GM12874 (cell line): ENCODE measurements around the gene AWAT2.
A peak's percentile ranks its signal among the peaks of the same experiment; 100 is the strongest.

Source experiments
- CTCF ChIP-seq: IDR thresholded peaks from 2 replicates; pipeline ENCODE4 v1.5.1; 2011; ENCODE audit warnings: low read depth, mild to moderate bottlenecking, control low read depth, low read length, moderate library complexity; ENCODE audit not compliant: insufficient read depth

Gene AWAT2

DNA sequence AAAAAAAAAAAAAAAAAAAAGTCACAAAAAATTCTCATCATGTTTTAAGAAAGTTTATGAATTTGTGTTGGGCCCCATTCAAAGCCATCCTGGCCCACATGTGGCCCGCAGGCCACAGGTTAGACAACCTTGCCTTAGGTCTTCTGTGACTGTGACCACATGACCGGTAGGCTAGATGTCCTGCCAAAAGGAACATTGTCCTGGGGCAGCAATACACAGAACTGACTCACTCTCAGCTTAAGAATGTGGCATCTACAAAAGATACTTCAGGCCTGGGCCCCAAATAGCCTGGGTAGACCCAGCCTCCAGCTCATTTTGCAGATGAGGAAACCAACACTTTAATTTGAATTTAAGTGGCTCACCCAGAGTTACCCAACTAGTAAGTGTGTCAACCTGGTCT is 10.0 kb downstream of the AWAT2 start:
- no peak for TF ChIP-seq CTCF

DNA sequence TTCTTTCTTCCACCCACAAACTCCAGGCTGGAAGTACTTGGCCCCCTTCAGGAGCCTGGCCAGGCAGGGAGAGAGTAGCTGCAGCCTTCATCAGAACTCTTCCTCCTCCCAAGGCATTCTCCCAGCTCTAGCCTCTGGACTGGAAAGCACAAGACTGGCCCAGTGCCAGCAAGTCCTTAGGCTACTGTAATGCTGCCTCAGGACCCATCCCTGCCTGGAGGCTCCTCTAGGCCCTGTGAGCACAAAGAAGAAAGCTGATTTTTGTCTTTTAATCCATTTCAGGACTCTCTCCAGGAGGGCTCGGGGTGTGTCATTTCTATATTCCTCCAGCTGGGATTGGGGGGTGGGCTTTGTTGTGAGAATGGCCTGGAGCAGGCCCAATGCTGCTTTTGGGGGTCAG is 10.8 kb downstream of the AWAT2 start:
- no peak for TF ChIP-seq CTCF

GRCh38 chrX:70038515-70038914 is 11.2 kb downstream of the AWAT2 start:
- TF ChIP-seq CTCF = no peak

- no peak for TF ChIP-seq CTCF
These were observed 15.1 kb downstream of the AWAT2 start for GRCh38 chrX:70034646-70035045.

GRCh38 chrX:70033348-70034051 is 16.2 kb downstream of the AWAT2 start:
- peak; percentile 52 for TF ChIP-seq CTCF

- TF ChIP-seq CTCF = no peak
These were observed 16.9 kb downstream of the AWAT2 start for GRCh38 chrX:70032792-70033191.

- TF ChIP-seq CTCF = peak; percentile 74
These were observed 19.4 kb downstream of the AWAT2 start for GRCh38 chrX:70030301-70030767.
